RPMI7951 (cell line): ENCODE data around the gene SMYD3. TPM values are rescaled to one million over a fixed set of nuclear protein-coding genes. Genes with fewer than 3 reads are reported as not detected.
A peak's percentile ranks its signal among the peaks of the same experiment; 100 is the strongest.
"Not testable (repeated sequence)": the region's sequence is repeated elsewhere in the genome, so short reads cannot be mapped to it uniquely, and the experiment has no call there.

ENCODE experiments used
- DNase-seq: peaks from one replicate; pipeline ENCODE4 v3.0.0-alpha.2; 2012; ENCODE audit warnings: low read depth
- total RNA-seq: library from RNA; depleted of rRNA; stranded (reverse); fragments of >200 nt; shearing (Covaris generic); gene quantifications from 2 replicates; pipeline ENCODE4 v1.2.3, GENCODE V29; 2014

The SMYD3 gene
- total RNA-seq, 1 experiment from 2014 or later = 33.9 TPM

DNA sequence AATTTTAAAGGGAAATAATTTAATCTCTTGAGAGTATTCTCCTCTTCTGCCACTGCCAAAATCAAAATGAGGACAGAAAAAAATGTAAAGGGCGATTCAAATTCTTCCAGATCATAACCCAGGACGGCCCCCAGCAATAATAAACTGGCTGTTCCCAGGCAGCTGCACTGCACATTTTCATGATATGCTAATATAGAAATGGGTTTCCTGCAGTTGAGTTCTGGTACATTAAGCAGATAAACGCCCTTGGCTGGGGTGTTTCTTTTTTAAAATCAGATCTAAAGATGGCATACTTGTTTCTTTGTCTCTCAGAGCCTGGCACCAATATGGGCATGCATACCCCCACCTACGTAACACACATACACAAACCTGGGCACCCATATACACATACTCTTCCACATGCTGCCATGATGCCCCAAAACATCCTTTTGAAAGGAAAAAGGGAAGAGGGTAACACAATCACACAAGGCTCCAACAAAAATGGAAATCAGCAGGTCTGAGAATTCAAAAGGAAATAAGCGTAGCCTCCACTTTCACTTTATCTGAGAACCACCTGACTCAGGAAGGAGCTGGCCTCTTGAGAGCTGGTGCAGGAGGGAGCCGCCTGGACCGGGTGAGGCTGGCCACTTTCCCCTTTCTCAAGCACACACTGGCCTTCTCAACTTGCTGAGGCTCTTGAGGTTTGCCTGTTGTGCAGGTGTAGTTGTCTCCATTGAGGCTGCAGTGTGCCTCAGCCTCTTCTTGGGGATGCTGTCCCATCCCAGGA, 698.9 kb downstream of the SMYD3 start:
- DNase-seq = no peak

DNA sequence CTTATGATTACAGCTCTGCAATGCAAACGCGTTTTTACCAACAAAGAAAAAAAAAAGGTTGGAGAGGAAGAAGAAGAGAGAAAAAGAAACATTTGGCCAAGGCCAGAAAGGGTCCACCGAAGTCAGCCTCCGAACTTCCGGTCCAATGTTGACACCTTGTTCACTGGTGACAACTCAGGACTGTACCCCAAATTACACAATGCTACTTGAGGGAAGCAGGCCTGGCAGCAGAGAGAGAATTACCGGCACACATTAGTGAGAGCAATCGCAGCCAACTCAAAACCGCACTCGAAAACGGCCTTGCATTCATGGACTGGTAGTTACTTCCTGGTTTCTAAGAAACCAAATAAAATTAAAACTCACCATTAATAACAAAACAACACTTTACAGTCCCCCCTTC, 699.8 kb downstream of the SMYD3 start:
- peak; percentile 65 for DNase-seq

DNA sequence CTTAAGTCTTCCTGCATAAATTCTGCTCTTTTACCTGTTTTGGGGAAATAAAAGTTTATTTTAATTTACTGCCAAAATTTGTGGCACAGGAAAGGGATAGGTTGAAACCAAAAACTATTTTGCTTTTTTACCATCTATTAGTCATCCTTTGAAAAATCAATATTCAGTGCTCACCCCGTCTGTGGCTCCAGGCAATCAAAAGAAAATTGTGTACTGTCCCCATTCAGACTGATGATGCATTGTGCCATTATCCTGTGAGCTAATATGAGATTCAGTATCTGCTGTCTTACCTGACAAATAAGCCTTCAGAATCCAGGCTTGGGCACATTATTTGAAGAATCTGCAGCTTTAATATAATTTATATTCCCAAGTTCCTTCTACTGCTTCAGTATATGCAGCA, 701.5 kb downstream of the SMYD3 start:
- no peak for DNase-seq

DNA sequence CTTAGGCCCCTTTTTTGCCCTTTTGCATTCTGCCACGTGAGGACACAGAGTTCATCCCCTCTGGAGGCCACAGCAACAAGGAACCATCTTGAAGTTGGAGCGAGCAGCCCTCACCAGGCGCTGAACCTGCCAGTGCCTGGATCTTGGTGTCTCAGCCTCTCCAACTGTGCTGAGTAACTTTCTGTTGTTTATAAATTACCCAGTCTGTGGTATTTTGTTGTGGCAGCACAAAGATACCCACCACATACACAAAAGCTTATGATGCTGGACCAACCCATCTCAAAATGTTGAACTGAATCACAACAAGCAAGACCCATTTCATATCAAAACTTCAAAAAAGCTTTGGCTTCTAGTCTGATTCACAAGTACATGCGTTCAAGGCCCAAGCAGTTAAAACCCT, 702.4 kb downstream of the SMYD3 start:
- DNase-seq = no peak

DNA sequence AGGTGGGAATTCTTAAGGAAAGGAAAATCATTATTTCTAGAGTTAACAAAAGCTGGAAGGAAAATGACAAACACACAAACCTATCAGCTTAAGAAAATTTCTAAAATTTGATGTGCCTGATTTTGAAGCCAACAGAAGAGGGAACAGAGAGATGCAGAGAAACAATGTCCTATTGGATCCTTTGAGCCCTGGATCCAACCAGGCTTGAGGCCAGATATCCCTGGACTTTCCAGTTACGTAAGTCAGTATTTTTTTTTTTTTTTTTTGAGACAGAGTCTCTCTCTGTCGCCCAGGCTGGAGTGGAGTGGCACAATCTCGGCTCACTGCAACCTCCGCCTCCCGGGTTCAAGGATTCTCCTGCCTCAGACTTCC, 703.4 kb downstream of the SMYD3 start:
- DNase-seq = peak; percentile 47

DNA sequence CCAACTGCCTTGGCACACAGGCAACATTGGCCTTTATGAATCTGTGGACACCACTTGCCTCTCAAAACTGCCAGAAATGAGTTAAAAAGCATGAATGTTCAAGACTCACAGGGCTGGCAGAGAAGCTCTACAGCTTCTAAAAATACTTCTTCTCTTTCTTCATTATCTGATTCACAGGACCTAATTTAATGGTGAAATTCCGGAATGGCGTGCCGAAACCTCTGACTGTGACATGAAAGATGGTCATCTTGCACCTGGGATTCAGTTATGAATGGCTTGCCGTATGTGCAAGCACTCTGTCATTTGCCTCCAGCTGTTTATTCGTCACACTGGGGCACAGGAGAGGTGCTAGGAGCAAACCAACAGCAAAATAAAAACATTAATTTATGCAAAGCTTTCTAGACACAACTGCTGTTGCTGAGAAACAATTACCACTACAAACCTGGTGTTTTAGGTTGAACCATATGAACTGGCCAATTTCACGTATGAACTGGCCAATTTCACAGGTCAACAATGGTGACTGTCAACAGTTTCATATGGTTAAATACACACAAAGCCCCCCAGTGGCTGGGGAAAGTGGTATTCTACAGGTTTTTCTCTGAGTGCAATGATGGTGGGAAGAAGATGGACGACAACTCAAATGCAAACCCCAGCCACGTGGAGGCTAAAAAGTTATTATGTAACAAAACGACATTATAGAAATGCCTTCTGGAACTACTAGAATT, 704.0 kb downstream of the SMYD3 start:
- peak; percentile 93 for DNase-seq

DNA sequence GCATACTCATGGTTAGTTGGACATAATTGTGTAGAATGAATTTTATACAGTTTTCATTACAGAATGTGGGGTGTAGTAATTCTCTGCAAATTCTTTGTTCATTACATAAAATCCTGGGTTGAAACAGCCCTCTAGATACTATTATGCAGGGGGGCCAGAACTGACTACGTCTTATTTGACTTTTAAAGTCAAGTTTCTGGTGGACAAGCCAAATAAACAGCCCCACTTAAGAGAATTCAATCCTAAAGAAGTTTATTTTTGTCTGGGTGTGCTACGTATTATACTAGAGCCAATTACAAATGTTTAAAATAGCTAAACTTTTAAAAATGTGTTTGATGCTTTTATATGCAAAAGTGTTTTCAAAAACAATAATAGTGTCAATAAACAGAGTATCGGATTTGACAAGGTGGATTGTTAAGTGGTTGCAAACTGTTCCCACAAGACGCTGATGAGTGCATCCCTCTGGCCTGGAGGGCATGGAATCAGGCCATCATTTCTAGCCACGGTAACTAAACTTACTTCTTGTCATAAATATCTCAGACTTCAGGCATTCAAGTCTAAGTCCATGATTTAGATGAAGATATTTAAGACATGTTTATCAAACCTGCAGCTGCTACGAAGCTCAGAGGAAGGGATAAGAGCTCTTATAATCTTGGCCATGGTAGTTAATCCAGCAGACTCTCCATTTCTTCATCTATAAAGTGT, 706.0 kb downstream of the SMYD3 start:
- peak; percentile 89 for DNase-seq

DNA sequence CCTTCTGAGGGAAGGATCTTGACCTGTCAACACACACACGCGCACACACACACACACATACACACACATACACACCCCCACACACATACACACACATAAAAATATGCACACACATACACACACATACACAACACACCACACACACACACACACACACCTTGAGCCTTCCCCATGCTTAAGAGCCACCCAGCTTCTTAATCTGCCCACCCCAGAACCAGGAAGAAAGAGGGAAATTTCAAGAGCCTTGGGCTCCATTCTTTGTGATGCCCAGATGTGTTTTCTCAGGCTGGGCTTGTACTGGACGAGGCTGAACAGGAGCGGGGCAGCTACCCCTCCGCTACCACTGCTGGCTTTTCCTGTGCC, 708.7 kb downstream of the SMYD3 start:
- DNase-seq = no peak

DNA sequence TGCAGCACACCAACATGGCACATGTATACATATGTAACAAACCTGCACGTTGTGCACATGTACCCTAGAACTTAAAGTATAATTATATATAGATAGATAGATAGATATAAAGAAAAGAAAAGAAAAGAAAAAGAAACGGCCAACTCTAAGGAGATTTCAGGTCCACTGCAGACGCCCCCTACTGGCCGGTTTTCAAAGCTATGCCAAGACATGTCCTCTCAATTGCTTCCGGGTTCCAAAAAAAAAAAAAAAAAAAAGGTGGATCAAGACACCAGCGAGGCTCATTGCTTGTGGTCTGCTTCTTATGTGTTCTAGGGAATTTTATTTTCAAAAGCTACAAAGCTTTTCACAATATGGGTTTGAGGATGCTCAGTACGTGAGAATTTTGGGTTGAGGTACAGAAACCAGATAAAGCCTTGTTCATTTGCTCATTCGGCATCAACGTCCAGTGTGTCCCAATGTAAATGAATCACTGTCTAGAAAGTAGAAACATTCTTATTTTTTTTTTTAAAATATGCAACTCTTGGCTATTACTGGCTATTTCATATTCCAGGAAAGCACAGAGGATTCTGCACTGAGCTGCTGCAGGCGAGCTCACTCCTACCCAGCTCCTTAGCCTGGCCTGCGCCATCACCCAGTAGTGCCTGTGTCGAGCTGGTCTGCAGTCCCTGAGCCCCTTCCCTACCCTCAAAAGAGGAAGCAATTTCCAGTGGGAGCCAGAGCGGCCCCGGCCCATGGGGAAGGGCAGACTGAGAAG, 709.3 kb downstream of the SMYD3 start:
- no peak for DNase-seq

DNA sequence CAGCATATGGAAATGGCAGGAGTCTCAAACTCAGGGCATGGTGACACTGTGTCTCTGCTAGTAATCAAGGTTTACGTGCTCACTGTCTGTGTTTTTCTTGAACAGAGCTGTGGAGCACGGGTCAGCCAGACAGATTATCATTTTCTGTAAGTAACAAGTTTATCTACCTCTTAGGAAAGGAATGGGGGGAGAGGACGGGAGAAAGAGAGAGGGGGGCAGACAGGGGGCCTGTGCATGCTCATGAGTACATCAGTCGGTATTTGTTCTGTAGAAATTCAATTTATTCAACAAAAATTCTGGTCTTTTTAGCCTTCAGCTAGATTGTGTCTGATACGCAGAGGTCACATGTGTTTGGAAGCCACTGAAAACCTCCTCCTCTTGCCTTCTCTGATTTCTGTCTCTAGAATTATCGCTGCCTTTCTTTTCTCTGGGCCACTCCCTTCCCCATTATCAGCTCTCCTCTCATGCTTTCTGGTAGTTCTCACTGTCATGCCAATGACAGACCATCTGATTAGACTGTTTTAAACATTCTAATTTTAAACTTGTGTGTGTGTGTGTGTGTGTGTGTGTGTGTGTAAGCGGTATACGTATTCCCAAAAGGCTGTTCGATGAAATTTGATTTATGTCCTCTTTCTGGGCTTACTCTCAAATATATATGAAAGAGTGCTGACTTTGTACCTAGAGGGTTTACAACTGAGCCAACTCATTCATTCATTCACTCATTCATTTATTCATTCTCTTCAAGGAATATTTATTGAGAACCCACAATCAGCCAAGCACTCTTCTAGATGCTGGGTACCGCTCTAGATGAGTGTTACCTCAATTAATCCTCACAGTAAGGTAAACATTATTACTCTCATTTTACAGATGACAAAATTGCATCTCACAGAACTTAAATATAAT, 715.4 kb downstream of the SMYD3 start:
- DNase-seq = no peak

DNA sequence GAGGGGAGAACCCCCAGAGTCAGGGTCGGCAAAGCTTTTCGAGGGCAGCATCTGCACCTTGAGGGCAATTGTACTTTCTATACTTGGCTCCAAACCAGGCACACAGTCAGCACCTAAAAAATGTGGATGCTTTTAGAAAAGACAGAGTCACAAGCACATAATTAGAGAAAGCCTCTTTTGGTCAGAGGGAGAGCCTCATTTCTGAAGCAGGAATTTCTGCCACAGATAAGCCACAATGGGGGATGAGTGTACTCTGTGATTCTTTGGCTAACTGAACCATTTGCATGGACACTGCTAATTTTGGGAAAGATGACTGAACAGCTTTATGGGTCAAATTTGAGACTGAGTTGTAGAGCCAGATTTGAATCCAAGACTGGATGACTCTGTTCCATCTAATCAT, 716.6 kb downstream of the SMYD3 start:
- DNase-seq = peak; percentile 85

DNA sequence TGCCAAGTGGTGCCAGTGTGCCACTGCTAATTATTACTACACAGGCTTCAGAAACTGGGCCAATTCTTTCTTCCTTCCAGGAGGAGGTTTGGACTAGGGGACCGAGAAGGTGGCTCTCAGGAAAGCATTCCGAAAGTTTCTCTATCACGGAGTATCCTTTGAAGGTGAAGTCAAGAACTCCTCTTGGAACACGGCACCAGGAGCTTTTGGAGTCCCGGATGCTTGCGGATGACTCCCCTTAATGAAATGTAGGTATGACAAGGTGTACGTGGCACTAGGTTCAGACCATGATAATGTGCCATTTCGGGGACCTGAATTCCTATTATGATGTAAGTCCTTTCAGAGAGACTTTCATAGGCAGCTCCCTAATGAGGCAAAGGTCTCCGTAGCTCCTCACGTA, 718.2 kb downstream of the SMYD3 start:
- no peak for DNase-seq

DNA sequence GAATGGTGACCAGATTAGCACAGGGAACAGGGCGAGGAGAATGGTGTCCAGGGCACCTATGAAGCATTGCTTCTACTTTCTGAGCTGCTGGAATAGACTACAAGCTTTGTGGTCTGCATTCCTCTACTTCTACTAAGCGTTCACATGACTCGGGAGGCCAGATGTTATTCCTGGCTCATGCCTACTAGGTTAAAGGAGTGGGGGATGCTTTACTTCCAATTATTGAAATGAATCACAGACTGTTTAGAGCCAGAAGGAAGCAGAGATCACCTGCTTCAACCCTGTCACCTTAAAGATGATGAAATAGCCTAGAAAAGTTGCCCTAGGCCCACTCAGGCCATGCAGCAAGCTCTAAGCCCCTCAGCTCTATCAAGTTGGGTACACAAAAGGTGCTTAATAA, 718.8 kb downstream of the SMYD3 start:
- DNase-seq = peak; percentile 94

DNA sequence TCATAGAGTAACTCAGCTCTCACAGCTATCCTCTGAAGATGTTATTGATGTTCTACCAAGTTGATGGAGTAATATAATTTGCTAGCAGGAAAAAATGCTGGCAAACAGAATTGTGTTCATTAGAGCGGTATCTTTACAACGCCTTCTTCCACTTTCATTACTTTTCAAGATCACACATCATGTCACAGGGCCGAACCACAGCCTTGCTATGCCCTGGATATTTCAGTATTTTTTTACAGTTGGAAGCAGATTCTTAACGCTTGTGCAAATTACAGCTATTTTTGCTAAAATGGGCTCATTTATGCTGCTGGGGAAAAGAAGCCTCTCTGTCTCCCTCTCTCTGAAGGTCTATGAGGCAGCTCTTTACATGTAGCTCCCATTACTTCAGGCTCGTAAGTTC, 720.1 kb downstream of the SMYD3 start:
- DNase-seq = no peak

DNA sequence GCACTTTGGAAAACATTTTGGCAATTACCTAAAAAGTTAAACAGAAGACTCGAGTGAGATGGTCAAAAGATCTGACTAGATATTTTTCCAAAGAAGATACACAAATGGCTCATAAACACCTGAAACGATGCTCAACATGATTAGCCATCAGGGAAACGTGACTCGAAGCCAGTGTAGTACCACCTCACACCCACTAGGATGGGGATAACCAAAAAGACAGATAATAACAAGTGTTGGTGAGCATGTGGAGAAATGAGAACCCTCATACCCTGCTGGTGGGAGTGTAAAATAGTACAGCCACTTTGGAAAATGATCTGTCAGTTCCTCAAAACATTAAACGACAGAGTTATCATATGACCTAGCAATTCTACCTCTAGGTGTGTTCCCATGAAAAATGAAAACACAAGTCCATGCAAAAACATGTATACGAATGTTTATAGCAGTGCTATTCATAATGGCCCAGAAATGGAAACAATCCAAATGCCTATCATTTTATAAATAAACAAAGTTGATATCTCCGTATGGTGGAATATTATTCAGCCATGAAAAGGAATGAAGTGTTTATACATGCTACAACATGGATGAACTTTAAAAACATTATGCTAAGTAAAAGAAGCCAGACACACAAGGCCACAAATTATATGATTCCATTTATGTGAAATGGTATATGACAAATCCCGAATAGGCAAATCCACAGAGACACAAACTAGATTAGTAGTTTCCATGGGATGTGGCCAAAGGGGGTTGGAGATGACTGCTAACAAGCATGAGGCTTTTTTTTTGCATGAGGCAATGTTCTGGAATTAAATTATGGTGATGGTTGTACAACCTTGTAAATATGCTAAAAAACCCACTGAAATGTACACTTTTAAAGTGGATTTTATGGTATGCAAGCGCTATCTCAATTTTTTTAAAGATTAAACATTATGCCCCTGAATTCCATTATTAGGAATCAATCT, 727.0 kb downstream of the SMYD3 start:
- DNase-seq = no peak

DNA sequence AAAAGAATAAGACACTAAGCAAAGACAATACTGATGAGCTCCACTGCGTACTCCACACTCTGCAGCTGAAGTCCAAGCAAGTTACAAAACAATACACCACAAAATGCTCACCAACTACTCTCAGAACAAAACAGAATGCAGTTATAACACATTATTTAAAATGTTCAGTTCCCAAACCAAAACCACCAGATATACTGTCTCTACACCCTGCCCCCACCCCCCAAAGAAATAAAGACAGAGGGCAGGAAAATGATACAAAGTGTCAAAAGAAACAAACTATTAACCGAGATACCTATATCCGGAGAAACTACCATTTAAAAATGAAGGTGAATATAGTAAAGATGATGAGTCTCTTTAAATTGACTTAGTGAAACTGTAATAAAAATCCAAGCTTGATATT, 729.3 kb downstream of the SMYD3 start:
- DNase-seq = no peak

DNA sequence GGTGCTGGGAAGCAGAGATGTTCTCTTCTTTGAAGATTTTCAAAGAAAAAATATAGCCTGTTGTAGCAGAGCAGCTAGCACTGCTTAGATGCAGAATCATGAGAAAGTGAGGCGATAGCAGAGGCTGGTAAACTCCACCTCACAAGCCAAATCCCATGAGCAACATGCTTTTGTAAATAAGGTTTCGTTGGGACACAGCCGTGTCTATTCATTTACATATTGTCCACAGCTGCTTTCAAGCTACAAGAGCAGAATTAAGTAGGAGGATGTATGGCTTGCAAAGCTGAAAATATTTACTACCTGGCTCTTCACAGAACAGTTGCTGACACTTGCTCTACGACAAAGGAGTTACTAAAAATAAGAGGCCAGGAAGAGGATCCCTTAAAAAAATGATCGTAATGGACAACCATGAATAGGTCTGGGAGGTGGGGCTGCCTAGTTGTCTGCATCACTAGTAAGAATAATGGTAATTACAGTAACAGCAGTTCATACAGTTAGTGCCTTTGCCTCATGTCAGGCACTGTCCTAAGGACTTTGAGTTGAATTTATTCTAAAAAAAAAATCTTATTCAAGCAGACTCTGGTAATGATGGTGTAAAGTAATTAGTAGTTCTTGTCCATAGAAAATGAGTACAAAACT, 730.3 kb downstream of the SMYD3 start:
- no peak for DNase-seq

DNA sequence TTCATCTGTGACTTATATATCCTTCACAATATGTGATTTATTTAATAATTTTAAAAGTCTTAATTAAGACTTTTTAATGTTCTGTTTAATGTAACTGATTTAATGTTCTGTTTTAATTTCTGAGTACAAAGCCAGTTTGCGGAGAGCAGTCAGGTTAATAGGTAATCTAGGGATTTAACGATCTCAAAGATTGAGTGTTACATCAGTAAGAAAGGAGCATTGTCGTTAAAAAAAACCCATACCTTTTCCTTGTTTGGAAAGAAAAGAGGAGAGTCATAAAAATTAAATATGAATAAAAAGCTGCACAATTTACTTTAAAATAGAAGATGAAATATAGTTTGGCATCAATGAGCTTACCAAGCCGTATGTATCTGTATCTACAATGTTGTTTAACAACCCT, 730.9 kb downstream of the SMYD3 start:
- no peak for DNase-seq

DNA sequence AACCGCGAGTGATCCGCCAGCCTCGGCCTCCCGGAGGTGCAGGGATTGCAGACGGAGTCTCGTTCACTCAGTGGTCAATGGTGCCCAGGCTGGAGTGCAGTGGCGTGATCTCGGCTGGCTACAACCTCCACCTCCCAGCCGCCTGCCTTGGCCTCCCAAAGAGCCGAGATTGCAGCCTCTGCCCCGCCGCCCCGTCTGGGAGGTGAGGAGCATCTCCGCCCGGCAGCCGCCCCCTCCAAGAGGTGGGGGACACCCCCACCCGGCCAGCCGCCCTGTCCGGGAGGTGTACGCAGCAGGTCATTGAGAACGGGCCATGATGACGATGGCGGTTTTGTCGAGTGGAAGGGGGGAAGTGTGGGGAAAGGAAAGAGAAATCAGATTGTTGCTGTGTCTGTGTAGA, 732.1 kb downstream of the SMYD3 start:
- not testable (repeated sequence) for DNase-seq

DNA sequence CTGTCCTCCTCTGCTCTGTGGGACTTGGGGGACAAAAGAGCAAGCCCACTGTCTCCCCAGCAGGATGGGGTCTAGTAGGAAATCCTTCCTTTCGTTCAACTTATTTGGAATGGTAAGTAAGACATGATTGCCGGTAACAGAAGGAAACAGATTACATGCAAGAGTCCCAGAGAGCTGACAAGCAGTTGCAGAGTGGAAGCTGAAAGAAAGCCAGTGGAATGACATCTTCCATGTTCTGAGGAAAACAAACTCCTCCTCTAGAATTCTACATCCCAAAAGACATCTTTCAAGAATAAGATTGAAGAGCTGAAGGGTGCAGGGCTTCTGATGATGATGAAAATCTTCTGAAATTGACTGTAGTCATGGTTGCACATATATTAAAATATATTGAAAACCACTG, 732.9 kb downstream of the SMYD3 start:
- DNase-seq = no peak
